Activated naive CD8-positive, alpha-beta T cell treated with anti-CD3 and anti-CD28 coated beads for 36 hours (primary cell): ENCODE data around the gene CA5A. TPM values are rescaled to one million over a fixed set of nuclear protein-coding genes. Genes with fewer than 3 reads are reported as not detected.
"Not testable (repeated sequence)": the region's sequence is repeated elsewhere in the genome, so short reads cannot be mapped to it uniquely, and the experiment has no call there.

Experiments used
- DNase-seq: peaks from one replicate; pipeline ENCODE4 v3.0.0; 2021
- H3K27ac Mint-ChIP-seq: one replicate; pipeline ENCODE4 v1.8.0; 2022; ENCODE audit warnings: mild to moderate bottlenecking, moderate library complexity, mixed read lengths
- H3K27me3 Mint-ChIP-seq: one replicate; pipeline ENCODE4 v1.8.0; 2022; ENCODE audit warnings: mild to moderate bottlenecking, mixed read lengths
- H3K36me3 Mint-ChIP-seq: one replicate; pipeline ENCODE4 v1.8.0; 2021; ENCODE audit warnings: mild to moderate bottlenecking, mixed read lengths
- H3K4me1 Mint-ChIP-seq: one replicate; pipeline ENCODE4 v1.8.0; 2021; ENCODE audit warnings: mixed read lengths
- H3K4me3 Mint-ChIP-seq: one replicate; pipeline ENCODE4 v1.8.0; 2022; ENCODE audit warnings: mild to moderate bottlenecking, moderate library complexity, mixed read lengths
- H3K9me3 Mint-ChIP-seq: one replicate; pipeline ENCODE4 v1.8.0; 2022; ENCODE audit warnings: mixed read lengths
- total RNA-seq, 2 experiments: library from RNA; stranded (reverse); gene quantifications; one replicate each; pipeline ENCODE4 v1.2.3, GENCODE V29; 2021

CA5A gene
- total RNA-seq, 2 experiments from 2014 or later = not detected

DNA sequence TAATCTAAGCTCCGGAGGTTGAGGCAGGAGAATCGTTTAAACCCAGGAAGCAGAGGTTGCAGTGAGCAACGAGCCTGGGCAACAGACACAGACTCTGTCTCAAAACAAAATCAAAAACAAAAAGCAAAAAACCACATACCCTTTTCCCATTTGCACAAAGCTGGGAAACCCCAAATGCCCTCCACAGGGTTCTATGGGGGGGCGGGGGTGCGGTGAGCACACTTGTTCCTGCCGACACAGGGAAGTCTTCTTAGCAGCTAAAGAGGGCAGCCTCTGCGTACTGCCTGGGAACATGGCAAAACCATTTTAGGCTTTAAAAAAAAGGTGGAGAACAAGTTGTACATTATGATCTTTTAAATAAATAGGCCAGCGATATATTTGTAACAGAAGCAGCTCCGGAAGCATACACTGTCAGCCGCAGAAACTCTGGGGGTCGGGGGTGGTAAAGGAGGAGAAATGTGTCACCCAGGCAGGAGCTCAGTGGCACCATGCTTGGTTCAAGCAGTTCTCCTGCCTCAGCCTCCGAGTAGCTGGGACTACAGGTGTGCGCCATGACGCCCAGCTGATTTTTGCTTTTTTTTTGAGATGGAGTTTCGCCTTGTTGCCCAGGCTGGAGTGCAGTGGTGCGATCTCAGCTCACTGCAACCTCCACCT lies 70.3 kb downstream of the CA5A start:
- peak overlapping the region; percentile 98 for H3K27ac Mint-ChIP-seq
- not testable (repeated sequence) for H3K27me3 Mint-ChIP-seq, H3K9me3 Mint-ChIP-seq
- peak overlapping the region; percentile 92 for H3K4me3 Mint-ChIP-seq
- DNase-seq = peak; percentile 41
- peaks cover 46% of the 10 kb centered on the region for H3K4me1 Mint-ChIP-seq
- H3K36me3 Mint-ChIP-seq = peaks cover 55% of the 10 kb centered on the region

DNA sequence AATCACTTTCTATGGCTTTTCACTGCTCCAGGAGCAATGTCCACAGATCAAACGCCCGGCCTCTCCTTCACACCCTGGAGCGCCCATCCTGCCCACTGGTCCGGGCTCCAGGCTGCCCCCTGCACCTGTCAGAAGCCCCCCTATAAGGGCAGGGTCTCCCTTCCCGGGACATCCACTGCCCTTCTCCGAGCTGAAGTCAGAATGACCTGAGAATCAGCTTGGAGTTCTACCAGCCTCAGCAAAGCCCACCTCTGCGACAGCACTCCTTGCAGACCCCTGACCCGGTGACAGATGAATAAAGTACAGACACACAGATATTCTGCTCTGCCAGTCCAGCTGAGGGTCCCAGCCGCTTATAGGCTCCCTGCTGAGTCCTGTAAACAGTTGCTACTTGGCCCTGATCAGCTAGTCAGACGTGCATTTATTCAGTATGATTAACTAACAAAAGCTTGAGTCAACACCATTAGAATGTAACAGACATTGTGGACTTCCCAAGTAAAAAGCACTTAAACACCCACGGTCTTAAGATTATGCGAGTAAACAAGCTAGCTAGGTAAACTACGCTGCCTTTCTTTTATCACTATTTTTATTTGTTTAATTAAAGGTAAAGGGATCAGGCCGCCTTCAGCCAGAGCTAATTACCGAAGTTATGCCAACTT lies 71.9 kb downstream of the CA5A start:
- Mint-ChIP-seq H3K27me3 (no peaks in the 10 kb centered on the region), H3K9me3 (no peaks in the 10 kb centered on the region), H3K4me1 (peaks cover 48% of the 10 kb centered on the region), H3K4me3 (peak overlapping the region; percentile 51), H3K36me3 (peaks cover 67% of the 10 kb centered on the region), H3K27ac (peak overlapping the region; percentile 35)
- no peak for DNase-seq

GRCh38 chr16:87863327-87863635 lies 73.0 kb downstream of the CA5A start:
- Mint-ChIP-seq H3K36me3 (peaks cover 66% of the 10 kb centered on the region), H3K4me3 (peak overlapping the region; percentile 37), H3K4me1 (peaks cover 55% of the 10 kb centered on the region)
- not testable (repeated sequence) for H3K9me3 Mint-ChIP-seq, H3K27me3 Mint-ChIP-seq, H3K27ac Mint-ChIP-seq, DNase-seq

DNA sequence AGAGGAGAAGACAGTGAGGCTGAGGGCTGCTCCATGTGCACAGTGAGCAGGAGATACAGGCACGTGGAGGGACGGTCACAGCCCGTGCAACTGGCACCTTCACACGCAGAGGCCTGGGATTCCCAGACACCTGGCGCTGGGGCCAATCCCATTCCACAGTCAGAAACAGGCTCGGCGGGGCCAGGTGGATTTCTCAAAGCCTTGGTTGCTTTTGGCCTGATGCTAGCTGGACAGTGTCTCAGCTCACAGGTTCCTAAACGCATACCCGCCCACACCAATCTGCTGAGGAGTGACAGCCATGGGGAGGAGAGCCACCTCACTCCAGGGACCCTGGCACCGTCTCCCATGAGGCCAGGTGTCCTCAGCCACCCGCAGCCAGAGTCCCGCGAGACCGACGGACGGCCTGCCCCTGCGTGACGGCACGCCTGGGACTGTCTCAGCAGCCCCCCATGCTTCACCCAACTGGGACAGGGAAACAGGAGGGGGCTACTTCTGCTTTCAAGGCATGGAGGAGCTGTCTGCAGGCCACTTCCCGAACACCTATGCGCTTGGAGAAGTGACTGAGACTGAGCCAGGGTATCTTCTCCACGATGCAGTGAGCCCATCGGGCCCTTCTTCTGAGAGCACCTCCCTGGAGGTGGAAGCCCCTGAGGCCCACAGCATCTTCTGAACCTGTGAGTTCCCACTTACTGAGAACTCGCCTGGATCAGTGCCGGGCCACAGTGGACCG lies 73.6 kb downstream of the CA5A start:
- Mint-ChIP-seq H3K4me1 (peaks cover 59% of the 10 kb centered on the region), H3K27ac (peak overlapping the region; percentile 48), H3K4me3 (peak overlapping the region; percentile 37), H3K36me3 (peaks cover 64% of the 10 kb centered on the region)
- H3K9me3 Mint-ChIP-seq, H3K27me3 Mint-ChIP-seq, DNase-seq: not testable (repeated sequence)

DNA sequence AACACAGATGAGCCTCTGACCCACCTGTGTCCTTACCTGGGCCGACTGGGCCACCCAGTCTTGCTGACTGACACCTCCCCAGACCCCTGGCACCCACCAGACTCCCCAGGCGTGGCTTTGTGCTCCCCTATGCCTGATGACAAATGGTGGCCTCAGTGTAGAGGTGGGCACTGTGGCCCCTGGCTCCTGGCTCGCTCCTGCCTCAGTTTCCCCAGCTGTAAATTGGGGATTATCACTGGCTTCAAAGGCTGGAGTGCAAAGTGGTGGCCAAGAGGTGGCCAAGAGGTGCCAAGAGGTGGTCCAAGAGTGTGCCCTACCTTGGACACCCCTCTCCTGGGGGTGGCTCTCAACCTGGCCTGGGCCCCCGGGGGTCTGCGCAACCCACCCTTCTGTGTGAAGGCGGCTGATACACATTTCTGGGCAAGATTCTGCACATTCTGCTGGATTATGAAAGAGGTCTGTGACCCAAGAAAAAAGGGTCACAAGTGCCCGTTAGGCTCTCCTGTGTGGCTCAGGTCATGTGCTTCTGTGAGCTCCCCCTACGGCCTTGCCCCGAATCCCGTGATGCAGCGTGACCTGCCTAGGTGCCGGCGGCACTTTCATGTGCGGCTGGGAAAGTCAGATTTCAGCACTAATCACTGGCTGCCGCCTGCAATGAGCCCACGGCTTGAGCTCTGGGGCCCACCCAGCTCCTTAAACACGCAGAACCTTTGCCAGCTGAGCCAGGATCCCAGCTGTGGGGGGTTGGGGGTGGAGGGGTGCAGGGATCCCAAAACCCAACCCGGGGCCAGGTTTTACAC lies 74.8 kb downstream of the CA5A start:
- H3K27me3 Mint-ChIP-seq, H3K9me3 Mint-ChIP-seq, DNase-seq, H3K27ac Mint-ChIP-seq: not testable (repeated sequence)
- peak overlapping the region; percentile 34 for H3K4me3 Mint-ChIP-seq
- H3K36me3 Mint-ChIP-seq = peaks cover 62% of the 10 kb centered on the region
- H3K4me1 Mint-ChIP-seq = peaks cover 61% of the 10 kb centered on the region

- DNase-seq = no peak
- Mint-ChIP-seq H3K4me1 (peaks cover 60% of the 10 kb centered on the region), H3K27ac (peak overlapping the region; percentile 62), H3K4me3 (peak overlapping the region; percentile 11), H3K27me3 (no peaks in the 10 kb centered on the region), H3K9me3 (no peaks in the 10 kb centered on the region), H3K36me3 (peaks cover 58% of the 10 kb centered on the region)
Observed at GRCh38 chr16:87860553-87861299, 75.6 kb downstream of the CA5A start.

- Mint-ChIP-seq H3K27ac (peak overlapping the region; percentile 75), H3K36me3 (peaks cover 49% of the 10 kb centered on the region), H3K4me1 (peaks cover 57% of the 10 kb centered on the region)
- not testable (repeated sequence) for H3K27me3 Mint-ChIP-seq, H3K4me3 Mint-ChIP-seq, H3K9me3 Mint-ChIP-seq, DNase-seq
Observed at GRCh38 chr16:87858151-87858993, 78.0 kb downstream of the CA5A start.

GRCh38 chr16:87856791-87857228 lies 79.5 kb downstream of the CA5A start:
- H3K4me1 Mint-ChIP-seq = peaks cover 57% of the 10 kb centered on the region
- no peaks in the 10 kb centered on the region for H3K27me3 Mint-ChIP-seq
- H3K36me3 Mint-ChIP-seq = peaks cover 53% of the 10 kb centered on the region
- peak overlapping the region; percentile 75 for H3K27ac Mint-ChIP-seq
- peak overlapping the region; percentile 55 for H3K4me3 Mint-ChIP-seq
- no peak for DNase-seq
- no peaks in the 10 kb centered on the region for H3K9me3 Mint-ChIP-seq

DNA sequence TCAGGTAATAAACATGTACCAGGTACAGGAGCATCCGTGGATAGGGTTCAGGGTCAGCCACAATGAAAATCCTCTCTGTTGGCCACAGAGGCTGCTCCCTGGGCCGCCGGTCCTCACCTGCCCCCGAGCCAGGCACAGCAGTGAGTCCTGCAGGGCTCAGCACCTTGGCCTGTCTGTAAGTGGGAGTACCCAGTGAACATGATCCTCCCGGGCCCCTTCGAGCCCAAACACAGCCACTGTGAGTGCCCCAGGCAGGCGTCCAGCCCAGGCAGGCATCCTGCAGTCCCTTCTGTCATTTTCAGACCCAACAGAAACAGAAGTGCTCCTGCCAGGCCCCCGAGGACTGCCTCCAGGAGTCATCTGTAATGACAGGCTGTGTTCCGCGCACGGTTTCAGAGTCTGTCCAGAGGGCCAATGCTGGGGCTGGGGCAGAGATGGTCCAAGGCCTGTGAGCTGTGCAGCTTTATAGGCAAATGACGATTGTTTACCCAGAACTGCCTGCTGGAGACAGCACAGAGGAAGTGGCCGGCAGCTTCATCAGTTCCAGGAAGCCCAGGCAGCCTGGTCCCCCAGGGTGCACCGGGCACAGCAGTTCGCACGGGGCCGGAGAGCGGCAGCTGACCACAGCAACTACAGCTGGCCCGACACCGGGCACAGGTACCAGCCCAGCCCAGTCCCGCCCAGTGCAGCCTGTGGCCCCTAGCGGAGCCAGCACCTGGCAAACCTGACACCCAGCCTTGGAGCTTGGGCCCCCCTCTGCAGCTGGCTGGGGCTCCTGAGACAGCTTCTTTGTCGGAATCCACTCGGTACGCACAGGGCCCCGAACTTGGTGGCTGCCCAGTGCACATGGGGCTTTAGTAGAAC lies 80.2 kb downstream of the CA5A start:
- Mint-ChIP-seq H3K4me1 (peaks cover 54% of the 10 kb centered on the region), H3K9me3 (no peaks in the 10 kb centered on the region), H3K27me3 (no peaks in the 10 kb centered on the region), H3K4me3 (no peak overlapping the region), H3K36me3 (peaks cover 51% of the 10 kb centered on the region), H3K27ac (peak overlapping the region; percentile 76)
- no peak for DNase-seq

DNA sequence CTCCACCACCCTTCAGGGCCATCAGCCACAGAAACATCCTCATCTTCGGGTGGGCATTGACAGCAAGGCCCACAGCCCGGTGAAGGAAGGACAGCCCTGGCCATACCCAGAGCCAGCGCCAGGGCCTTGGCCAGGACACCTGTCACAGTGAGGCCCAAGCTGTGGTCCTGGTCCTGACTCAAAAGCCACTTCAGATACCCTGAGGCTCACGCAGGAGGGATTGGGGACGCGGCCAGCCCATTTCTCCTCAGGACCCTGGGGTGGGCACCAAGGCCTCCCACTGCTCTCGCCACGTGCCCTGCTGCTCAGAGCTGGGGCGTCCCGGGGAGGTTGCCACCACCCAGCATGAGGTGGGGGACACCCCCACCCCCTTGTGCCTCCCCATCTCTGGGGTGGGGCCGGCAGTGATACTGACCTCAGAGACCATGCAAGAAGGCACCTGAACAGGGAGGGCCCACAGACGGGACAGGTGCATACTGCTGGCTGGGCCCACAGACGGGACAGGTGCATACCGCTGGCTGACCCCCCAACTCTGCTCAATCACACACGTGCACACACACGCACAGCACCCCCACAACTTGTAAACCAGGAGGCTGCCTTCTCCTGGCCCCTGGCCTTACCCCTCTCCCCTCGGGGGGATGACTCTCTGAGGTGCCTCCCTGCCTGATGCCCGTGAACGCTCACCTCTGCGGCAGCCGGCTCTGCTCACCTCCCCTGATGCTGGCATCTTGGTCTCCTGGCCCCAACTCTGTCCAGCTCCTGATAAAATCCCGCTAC lies 81.2 kb downstream of the CA5A start:
- H3K36me3 Mint-ChIP-seq = peaks cover 51% of the 10 kb centered on the region
- peak overlapping the region; percentile 76 for H3K27ac Mint-ChIP-seq
- no peaks in the 10 kb centered on the region for H3K27me3 Mint-ChIP-seq

GRCh38 chr16:87854053-87854906 lies 82.0 kb downstream of the CA5A start:
- no peaks in the 10 kb centered on the region for H3K27me3 Mint-ChIP-seq
- H3K4me1 Mint-ChIP-seq = peaks cover 44% of the 10 kb centered on the region
- peak overlapping the region; percentile 76 for H3K27ac Mint-ChIP-seq
- H3K4me3 Mint-ChIP-seq = peak overlapping the region; percentile 22
- H3K9me3 Mint-ChIP-seq = no peaks in the 10 kb centered on the region
- H3K36me3 Mint-ChIP-seq = peaks cover 51% of the 10 kb centered on the region
- no peak for DNase-seq

More for the DNA sequence above, 81.2 kb downstream of the CA5A start:
- Mint-ChIP-seq H3K4me1 (peaks cover 48% of the 10 kb centered on the region), H3K4me3 (peak overlapping the region; percentile 18), H3K9me3 (no peaks in the 10 kb centered on the region)
- DNase-seq = no peak
